HG02798 (cell line): Measurements from ENCODE around the gene PCF11.
"Not testable (repeated sequence)": the region's sequence is repeated elsewhere in the genome, so short reads cannot be mapped to it uniquely, and the experiment has no call there.

Source experiments
- ATAC-seq: cut with Tn5 transposase; IDR thresholded peaks from one replicate; pipeline ENCODE4 v1.9.1; 2021; ENCODE audit warnings: mild to moderate bottlenecking; ENCODE audit not compliant: unreplicated experiment, poor library complexity

Gene PCF11

DNA sequence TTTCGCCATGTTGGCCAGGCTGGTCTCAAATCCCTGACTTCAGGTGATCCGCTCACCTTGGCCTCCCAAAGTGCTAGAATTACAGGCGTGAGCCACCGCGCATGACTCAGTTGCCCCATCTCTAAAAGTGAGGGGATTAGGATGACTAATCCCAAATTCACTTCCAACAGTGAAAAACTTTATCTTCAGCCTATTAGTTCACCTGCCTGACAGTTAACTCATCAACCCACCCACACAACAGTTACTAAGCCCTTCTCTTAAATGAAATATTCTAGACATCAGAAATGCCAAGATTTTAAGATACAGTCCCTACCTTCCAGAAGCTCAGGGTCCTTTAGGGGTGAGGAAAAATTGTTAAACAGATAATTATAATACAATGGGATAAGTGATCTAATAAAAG, 34.6 kb downstream of the PCF11 start:
- ATAC-seq = no peak

DNA sequence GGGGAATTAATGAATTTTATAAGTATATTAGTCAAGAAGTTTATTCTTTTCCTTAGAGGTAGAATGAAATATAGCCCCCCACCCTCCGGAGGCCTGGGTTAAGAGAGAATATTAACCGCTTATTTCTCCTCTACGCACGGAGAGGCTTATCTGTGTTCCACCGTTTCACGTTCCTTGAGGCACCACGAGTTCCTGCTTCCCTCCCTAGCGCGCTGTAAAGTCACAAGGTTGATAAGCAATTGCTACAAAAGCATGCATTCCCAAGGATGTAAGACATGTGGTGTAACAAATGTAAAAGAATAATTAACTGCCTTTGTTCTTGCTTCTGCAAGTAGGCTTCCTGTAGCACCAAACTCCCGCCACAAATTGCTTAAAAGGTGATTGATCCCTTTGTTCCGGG, 35.1 kb downstream of the PCF11 start:
- no peak for ATAC-seq

DNA sequence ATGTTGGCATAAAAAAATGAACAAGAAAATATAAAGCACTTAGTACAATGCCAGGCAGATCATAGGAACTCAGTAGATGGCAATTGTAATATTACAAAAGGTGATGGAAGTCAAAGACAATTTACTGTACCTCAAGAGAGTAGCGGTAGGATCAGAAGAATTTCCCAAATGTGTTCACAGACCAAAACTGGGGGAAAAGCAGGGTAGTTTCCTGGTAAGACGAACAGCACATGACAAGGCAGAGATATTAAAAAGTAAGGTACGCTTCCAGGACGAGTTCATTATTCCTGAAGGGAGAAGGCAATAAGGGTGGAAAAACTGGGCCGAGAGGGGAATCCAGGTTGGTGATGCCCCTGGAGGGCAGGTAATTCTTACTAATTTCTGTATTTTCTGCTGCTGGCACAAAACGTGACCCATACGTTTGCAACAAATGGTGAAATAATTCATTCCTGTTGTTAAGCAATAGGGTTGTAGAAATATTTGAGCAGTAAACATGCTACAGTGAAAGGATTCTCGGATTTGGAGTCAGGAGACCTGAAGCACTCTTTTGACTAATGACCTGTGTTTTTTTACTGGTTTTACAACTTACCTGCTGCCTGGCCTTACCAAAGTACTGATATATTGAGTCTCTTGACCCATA, 35.8 kb downstream of the PCF11 start:
- no peak for ATAC-seq

DNA sequence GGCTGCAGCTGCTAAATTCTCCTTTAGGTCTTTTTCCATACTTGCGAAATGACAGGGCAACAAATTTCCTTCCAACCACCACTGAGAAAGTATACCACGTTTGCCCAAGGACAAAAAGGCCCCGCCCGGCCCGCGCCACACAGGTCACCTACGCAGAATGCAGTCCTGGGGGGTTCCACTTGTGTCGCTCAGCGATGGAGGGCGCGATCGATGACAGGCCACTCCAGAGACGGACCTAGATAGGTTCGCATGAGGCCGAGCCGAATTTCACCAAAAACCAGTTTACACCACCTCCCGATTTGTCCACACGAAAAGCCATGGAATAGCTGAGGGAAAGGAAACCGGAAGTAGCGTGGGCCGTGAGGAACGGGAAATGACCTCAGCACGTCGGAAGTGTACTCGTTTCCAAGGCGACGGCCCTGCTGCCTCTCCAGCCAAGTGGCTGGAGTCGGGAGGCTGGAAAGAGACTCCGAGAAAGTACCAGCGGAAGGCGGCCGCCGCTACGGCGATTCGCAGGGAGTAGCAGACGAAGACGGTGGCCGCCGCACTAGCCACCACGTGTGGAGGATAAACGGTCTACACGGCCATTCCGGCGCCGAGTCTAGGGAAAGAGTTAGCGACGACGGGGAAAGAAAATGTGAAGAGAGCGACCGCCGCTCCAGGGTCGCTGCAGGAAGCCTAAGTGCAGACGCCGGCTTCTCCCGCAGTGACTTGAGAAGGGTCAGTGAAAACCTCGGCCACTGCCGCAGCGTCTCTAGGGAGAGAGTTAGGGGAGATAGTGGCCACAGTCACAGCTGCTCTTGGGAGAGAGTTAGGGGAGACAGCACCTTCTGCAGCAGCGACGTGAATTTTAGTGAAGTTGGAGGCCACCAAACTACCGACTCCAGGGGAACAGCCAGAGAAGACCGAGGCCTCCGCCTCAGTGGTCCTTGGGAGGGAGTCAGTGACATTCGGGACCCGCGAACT, 36.7 kb downstream of the PCF11 start, which contains the start of gene ANKRD42:
ANKRD42 (plus strand) TSS at position 398 of the 966 bp plus-strand sequence. CDS start 959 bp downstream, outside the sequence.
- ATAC-seq = peak; percentile 95

DNA sequence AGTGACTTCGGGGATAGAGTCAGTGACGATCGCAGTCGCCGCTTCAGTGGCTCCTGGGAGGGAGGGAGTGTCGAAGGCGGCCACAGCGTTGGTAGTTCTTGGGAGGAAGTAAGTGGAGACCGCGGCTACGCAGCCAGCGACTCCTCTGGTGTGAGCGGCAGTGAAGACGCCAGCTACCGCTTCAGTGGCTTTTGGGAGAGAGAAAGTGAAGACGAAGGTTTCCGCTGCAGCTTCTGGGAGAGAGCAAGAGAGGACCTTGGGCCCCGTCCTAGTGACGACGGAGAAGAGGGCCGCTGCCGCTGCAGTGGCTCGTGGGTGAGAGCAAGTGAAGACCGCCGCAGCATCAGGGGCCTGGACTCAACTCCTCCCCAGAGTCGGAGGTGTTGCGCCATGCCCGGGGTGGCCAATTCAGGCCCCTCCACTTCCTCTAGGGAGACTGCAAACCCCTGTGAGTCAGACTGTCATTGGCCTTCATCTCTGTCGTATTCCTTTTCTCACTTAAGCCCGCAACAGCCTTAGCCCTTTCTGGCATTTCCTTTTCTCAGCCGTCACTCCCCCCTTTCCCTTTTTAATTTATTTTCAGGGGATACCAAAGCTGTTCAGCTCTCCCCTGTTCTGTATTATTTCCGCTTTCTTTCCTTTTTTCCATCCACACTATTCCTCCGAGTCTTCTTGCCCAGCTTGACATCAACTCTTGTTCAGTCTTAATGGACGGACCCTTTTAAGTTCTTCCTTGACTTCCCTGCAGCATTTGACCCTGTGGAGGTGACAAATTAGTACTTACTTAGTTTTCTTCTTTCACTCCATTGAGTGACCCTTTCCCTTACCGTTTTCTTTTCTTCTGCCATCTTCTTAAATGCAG, 37.6 kb downstream of the PCF11 start:
- ATAC-seq = peak; percentile 56

DNA sequence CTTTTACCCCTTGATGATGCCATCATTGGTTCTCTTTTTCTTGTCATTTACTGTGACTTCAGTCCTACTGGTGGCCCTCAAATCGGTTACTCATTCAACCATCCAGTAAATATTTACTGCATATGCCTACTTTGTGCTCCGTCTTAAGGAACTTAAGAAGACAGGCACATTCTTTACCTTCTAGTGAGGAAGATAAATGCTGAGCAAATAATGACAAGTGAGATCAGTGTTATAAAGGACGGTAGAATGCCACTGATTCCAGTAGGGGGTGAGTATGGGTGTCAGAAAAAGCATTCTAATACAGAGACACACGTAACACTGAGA, 38.2 kb downstream of the PCF11 start:
- ATAC-seq = no peak

DNA sequence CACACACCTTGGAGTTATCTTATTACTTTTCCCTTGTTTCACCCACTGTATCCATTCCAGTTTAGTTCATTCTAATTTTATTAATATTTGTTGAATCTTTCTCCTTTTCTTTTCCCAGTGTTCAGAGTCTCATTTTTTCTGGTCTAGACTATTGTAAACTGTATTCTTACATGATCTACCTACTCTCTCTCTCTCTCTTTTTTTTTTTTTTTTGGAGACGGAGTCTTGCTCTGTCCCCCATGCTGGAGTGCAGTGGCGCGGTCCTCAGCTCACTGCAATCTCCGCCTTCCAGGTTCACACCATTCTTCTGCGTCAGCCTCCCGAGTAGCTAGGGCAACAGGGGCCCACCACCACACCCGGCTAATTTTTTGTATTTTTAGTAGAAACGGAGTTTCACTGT, 38.7 kb downstream of the PCF11 start:
- ATAC-seq = no peak

DNA sequence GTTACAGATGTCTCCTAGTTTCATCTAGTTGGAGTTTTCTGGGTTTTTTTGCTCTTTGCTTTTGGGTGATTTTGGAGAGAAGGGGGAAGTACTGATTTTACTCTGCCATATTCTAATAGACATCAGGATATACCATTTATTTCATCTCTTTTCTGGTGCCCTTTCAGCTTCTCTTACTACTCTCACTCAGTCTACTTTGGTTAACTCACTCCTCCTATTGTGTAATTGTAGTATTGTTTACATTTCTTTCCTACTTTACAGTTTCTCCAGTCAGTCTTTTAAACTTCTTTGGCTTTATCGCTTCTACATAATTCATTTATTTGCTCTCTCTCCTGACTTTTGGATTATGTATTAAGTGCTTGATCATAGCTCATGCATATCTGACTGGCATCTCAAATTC, 43.1 kb downstream of the PCF11 start:
- ATAC-seq = no peak

DNA sequence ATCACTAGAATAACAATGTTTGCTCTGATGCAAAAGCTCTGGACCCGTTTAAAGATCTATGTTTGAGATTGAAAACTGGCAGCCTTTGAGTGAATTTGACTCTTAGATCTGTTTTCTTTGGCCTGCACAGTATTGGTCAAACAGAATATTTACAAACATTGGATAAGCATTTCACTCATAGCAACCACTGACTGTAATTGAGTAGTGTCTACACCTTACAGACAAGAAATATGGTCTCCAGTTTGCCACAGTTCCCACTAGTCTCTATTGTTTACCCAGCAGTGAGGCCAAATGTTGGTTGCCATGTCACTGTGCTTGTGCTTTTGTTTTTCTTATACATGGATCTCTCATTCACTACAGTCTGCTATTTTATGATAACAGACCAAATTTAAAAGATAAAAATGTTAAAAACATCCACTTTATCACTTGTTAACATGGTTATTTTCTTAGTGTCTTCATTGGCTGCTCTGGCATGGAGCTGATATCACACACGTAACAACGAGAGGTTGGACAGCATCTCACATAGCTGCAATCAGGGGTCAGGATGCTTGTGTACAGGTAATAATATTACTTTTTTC, 48.8 kb downstream of the PCF11 start:
- ATAC-seq = no peak

DNA sequence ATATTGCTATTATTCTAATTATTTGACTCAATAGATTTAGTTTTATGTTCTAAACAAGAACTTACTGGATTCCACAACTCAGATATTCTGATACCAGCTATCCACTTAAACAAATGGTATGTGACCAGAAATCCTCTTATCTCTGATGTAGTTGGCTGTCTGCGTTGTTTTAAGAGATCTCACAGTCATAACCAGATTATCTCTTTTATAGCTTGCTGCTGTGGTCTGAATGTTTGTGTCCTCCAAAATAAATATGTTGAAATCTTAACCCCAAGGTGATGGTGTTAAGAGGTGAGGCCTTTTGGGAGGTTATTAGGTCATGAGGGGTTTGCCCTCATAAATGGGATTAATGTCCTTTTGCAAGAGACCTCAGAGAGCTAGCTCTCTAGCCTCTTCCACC, 49.3 kb downstream of the PCF11 start:
- ATAC-seq = no peak

DNA sequence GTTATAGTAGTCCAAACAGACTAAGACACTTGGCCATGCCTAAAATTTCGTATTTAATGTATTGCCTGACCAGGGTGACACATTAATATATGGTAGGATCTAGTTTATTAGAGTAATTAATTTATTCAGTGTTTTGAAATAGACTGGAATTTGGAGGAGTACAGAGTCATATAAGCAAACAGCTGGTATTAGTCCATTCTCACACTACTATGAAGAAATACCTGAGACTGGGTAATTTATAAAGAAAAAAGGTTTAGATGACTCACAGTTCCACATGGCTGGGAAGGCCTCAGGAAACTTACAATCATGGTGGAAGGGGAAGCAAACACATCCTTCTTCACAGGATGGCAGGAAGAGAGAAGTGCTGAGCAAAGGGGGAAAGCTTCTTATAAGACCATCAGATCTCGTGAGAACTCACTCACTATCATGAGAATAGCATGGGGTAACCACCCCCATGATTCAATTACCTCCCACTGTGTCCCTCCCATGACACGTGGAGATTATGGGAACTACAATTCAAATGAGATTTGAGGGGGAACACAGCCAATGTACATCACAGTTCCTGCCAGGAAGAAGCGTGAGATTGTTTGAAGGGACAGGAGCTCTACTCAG, 49.9 kb downstream of the PCF11 start:
- ATAC-seq = not testable (repeated sequence)

DNA sequence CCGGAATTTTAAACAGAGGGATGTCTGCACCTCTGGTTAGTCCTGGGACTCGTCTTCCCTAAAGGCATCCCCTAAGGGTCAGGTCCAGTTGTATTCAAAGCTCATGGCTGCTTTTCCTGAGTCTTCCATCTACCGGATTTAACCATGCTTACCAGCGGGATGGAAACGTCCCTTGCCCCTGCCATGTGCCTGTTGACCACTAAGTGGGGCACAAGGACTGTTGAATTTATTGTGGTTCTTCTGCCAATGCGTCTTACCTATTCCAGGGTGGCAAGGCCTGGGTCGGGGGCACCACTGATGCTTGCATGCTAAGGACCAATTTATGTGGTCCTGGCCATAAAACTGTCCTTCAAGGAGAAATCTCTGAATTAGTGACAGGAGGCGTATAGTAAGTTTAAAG, 62.2 kb downstream of the PCF11 start:
- ATAC-seq = no peak

DNA sequence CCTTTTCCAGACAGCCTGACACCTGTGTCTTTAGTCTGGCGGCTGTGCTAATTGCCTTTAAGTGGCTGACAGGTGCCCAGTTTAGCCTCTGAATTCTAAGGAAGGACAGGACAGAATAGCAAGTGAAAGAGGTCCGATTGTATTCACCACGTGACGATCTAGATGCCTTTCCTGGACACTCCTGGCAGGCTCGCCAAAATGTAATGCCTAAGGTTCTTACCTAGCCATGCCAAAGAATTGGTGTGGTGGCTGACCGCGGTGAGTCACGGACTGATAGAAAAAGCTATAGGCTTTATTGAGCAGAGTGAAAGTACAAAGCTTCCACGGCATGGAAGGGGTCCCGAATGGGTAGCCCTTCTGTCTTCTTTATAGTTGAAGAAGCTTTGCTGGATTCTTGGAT, 63.3 kb downstream of the PCF11 start:
- no peak for ATAC-seq

DNA sequence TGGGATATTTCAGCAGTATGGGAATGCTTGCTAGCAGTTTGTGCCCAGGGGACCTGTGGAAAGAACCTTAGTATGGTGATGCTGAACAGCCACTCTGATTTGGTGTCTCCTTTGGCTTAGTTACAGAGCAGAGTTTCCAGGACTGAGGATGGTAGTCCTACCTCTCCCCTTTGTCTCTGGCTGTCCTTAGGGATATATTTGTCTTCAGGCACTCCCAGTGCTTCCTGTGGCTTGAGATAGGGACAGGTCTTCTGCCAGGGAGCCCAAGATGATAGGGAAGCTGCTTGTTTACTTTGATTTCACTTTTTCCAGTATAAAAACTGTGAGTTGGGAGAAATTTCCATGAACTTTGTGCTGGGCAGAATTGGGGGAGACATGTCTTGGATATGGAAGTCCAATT, 64.8 kb downstream of the PCF11 start:
- no peak for ATAC-seq

DNA sequence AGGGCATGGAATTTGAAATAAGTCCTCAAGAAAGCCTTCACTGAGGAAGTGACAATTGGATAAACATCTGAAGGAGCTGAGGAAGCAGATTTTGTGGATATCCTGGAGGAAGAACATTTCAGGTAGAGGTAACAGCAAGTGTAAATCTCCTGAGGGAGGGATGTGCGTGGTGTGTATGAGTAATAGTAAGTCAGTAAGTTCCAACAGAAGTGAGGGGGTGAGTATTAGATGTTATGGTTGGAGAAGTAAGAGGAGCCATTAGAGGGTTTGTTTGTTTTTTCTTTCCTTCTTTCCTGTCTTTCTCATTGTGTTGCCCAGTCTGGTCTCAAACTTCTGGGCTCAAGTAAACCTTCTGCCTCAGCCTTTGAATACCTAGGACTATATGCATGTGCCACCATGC, 65.6 kb downstream of the PCF11 start:
- no peak for ATAC-seq

DNA sequence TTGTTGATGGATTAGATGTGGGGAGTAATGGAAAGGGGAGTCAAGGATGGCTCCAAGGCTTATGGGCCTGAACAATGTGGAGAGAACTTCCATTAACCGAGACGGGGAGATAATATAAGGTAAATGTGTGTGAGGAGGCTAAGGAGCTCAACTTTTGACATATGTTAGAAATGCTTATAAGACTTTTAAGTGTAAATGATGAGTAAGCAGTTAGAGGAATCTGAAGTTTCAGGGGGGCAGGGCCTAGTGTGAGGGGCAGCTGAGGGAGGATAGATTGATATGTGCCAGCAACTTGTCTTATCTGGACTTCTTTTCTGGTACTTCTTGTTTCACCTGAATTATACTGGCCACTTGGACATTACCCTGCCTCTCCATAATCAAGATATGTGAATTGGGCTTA, 66.5 kb downstream of the PCF11 start:
- ATAC-seq = no peak

DNA sequence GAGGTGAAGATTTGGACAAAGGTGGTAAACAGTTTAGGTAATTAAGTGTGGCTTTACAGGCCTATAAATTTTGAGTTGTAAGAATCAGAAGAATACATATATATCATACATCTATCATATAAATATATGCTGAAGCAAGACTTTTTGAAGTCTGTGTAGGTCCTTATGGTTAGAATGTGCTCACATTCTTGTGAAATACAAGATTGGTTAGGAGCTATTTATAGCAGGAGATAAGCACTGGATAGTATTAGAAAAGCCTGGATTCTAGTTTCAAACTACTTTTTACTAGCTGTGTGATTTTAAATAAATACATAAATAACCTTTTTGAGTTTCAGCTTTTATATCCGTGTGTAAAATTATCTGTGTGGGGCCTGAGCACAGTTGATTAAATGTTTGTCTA, 78.9 kb downstream of the PCF11 start:
- no peak for ATAC-seq
